ENCODE data around the gene SRRM3. TPM values are rescaled to one million over a fixed set of nuclear protein-coding genes. Genes with fewer than 3 reads are reported as not detected.

SRRM3 gene
- total RNA-seq, 1 donor from 2014 or later: not detected

DNA sequence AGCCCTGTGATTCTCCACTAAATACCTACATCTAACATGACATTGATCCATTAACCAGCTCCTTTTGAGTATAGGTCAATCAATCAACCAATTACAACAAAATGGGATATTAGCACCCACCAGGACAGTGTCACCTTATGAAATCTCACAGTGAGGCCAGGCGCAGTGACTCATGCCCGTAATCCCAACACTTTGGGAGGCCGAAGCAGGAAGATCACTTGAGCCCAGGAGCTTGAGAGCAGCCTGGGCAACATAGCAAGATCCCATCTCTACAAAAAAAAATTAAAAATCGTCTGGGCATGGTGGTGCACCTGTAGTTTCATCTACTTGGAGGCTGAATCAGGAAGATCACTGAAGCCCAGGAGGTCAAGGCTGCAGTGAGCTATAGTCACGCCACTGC lies 28.5 kb downstream of the SRRM3 start:
- ATAC-seq (ENCODE audit: low read depth) (no peak), DNase-seq (no peak)
- POLR2A ChIA-PET: no interaction called here
- Mint-ChIP-seq H3K36me3 (ENCODE audit: low read depth) (no peaks in the 10 kb centered on the region), H3K4me3 (no peak overlapping the region), H3K27ac (no peak overlapping the region), H3K9me3 (no peaks in the 10 kb centered on the region), H3K27me3 (peaks cover 50% of the 10 kb centered on the region), H3K4me1 (peaks cover 7% of the 10 kb centered on the region)
- CTCF ChIA-PET: no interaction called here
- TF ChIP-seq, protein P1, sequence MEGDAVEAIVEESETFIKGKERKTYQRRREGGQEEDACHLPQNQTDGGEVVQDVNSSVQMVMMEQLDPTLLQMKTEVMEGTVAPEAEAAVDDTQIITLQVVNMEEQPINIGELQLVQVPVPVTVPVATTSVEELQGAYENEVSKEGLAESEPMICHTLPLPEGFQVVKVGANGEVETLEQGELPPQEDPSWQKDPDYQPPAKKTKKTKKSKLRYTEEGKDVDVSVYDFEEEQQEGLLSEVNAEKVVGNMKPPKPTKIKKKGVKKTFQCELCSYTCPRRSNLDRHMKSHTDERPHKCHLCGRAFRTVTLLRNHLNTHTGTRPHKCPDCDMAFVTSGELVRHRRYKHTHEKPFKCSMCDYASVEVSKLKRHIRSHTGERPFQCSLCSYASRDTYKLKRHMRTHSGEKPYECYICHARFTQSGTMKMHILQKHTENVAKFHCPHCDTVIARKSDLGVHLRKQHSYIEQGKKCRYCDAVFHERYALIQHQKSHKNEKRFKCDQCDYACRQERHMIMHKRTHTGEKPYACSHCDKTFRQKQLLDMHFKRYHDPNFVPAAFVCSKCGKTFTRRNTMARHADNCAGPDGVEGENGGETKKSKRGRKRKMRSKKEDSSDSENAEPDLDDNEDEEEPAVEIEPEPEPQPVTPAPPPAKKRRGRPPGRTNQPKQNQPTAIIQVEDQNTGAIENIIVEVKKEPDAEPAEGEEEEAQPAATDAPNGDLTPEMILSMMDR (IDR thresholded peaks at IDR 0.05): no peak
- intact Hi-C loops (cut with micrococcal nuclease): no loop called here

DNA sequence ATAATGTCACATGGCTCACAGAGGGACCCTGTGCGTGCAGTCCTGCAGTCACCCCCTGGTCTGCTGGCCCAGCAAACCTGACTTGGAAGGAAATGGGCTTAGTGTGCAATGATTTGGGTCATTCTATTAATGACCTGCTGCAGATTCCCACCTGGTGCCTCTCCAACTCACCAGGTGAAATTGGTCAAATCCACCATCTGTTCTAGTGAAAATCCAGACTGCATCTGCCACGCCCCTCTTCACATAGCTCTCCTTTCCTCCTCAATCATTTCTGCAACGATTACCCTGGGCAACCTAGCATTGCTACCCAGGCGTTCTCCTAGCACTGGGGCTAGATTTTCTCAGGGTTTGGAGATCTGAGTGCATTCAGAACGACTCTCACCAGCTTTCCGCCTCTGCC lies 29.4 kb downstream of the SRRM3 start:
- no peak for DNase-seq
- POLR2A ChIA-PET: no interaction called here
- H3K27me3 Mint-ChIP-seq: peaks cover 48% of the 10 kb centered on the region
- no peaks in the 10 kb centered on the region for H3K36me3 Mint-ChIP-seq (ENCODE audit: low read depth)
- TF ChIP-seq, protein P1 (IDR thresholded peaks at IDR 0.05): no peak
- H3K27ac Mint-ChIP-seq: no peak overlapping the region
- intact Hi-C loops (cut with micrococcal nuclease): no loop called here
- H3K4me3 Mint-ChIP-seq: no peak overlapping the region
- peaks cover 8% of the 10 kb centered on the region for H3K4me1 Mint-ChIP-seq
- ATAC-seq (ENCODE audit: low read depth): no peak
- CTCF ChIA-PET: no interaction called here
- H3K9me3 Mint-ChIP-seq: no peaks in the 10 kb centered on the region

DNA sequence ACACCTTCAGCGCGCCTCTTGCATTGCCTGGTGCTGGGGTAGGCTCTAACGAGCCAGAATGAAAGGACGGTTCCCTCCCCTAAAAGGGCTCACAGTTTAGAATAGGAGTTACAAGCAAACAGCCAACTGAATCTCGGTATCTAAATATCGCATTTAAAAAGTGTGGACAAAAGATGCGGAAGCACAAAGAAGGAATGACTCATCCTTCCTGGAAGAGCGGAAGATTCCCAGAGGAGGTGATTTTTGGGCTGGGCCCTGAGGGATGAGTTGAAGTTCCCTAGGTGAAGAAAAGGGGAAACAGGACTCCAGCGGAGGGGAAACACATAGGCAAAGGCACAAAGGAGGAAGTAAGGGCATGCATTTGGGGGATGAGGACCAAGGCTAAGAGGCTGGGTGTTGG lies 29.9 kb downstream of the SRRM3 start:
- peaks cover 51% of the 10 kb centered on the region for H3K27me3 Mint-ChIP-seq
- TF ChIP-seq, protein P1 (IDR thresholded peaks at IDR 0.05): no peak
- ATAC-seq (ENCODE audit: low read depth): no peak
- CTCF ChIA-PET: no interaction called here
- intact Hi-C loops (cut with micrococcal nuclease): no loop called here
- H3K4me3 Mint-ChIP-seq: no peak overlapping the region
- no peaks in the 10 kb centered on the region for H3K36me3 Mint-ChIP-seq (ENCODE audit: low read depth)
- POLR2A ChIA-PET: no interaction called here
- DNase-seq: no peak
- H3K9me3 Mint-ChIP-seq: no peaks in the 10 kb centered on the region
- peaks cover 8% of the 10 kb centered on the region for H3K4me1 Mint-ChIP-seq
- H3K27ac Mint-ChIP-seq: no peak overlapping the region

DNA sequence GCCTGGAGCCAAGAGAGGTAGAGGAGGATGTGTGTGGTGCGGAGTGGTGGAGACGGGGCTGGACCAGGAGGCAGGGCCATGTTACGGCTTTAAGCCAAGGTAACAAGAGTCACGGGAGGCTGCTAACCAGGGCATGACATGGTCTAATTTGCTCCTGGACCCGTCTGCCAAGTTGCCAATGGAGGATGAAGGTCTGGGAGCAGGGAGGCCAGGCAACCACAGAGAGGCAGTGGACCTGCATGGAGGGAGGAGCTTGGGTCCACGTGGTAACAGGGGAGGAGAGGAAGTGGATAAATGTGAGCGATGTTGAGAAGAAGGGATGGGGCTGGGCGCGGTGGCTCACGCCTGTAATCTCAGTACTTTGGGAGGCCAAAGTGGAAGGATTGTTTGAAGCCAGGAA lies 31.0 kb downstream of the SRRM3 start:
- H3K4me3 Mint-ChIP-seq: no peak overlapping the region
- ChIA-PET POLR2A (no interaction called here), CTCF (no interaction called here)
- intact Hi-C loops (cut with micrococcal nuclease): no loop called here
- H3K27ac Mint-ChIP-seq: no peak overlapping the region
- peaks cover 8% of the 10 kb centered on the region for H3K4me1 Mint-ChIP-seq
- H3K9me3 Mint-ChIP-seq: no peaks in the 10 kb centered on the region
- ATAC-seq (ENCODE audit: low read depth): no peak
- no peaks in the 10 kb centered on the region for H3K36me3 Mint-ChIP-seq (ENCODE audit: low read depth)
- peaks cover 50% of the 10 kb centered on the region for H3K27me3 Mint-ChIP-seq
- TF ChIP-seq, protein P1 (IDR thresholded peaks at IDR 0.05): no peak
- no peak for DNase-seq

DNA sequence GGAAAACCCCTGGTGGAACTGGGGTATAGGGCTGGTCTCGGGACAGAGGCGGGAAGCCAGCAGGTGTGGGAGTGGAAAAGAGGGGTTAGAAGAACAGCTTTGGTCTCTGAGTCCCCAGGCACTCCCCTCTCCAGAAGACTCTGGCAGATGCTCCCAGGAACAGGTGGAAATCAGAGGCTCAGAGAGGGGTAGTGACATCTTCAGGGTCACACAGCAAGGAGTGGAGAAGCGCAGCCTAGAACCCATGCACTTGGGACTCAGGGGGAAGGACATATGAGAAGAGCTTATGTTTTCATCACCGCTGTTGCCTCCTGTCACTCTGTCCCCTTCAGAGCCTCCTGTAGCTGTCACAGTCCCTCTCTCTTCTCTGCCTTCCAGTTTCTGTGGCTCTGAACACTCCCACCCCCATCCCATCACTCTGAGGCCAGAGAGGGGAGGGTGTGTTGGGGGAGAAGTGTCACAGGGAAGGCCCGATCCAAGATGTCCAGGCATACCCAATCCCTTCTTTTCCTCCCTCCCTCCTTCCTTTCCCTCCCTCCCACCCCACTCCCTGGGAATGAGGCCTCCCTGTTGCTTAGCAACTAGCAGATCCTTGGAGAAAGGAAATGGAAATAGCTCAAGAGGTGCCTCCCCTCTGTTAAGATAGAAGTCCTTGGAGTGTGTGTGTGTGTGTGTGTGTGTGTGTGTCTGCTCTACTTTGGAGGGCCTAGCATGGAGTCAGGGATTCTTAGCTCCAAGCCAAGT lies 32.0 kb downstream of the SRRM3 start:
- H3K36me3 Mint-ChIP-seq (ENCODE audit: low read depth): no peaks in the 10 kb centered on the region
- no peaks in the 10 kb centered on the region for H3K9me3 Mint-ChIP-seq
- H3K27ac Mint-ChIP-seq: no peak overlapping the region
- DNase-seq (no peak), ATAC-seq (ENCODE audit: low read depth) (no peak)
- no peak overlapping the region for H3K4me3 Mint-ChIP-seq
- peaks cover 56% of the 10 kb centered on the region for H3K27me3 Mint-ChIP-seq
- TF ChIP-seq, protein P1 (IDR thresholded peaks at IDR 0.05): no peak
- ChIA-PET CTCF (no interaction called here), POLR2A (no interaction called here)
- peaks cover 8% of the 10 kb centered on the region for H3K4me1 Mint-ChIP-seq
- intact Hi-C loops (cut with micrococcal nuclease): no loop called here

Measured in activated B cell treated with CpG ODN at 0.5 μM for 24 hours (primary cell).